Breast epithelium (tissue), 4 donors: Measurements from ENCODE around the gene TPRG1. TPM values are rescaled to one million over a fixed set of nuclear protein-coding genes. Genes with fewer than 3 reads are reported as not detected.

Experiments used
- DNase-seq, 2 donors: peaks; one replicate each; pipeline ENCODE4 v3.0.0-alpha.2; 2019; ENCODE audit warnings: low spot score in 2 of 2
- H3K27ac ChIP-seq, 2 donors: fragments of 200-600 bp; sonication (generic) in 1 of 2; one replicate each; pipeline ENCODE4 v1.5.1; 2016 to 2019; ENCODE audit warnings: mild to moderate bottlenecking in 1 of 2
- H3K27me3 ChIP-seq, 2 donors: fragments of 200-600 bp; sonication (generic) in 1 of 2; one replicate each; pipeline versions ENCODE4 v1.5.1 to v1.6.0; 2017 to 2019; ENCODE audit warnings: control low read depth in 1 of 2, mild to moderate bottlenecking in 1 of 2
- H3K36me3 ChIP-seq: fragments of 200-600 bp; one replicate; pipeline ENCODE4 v1.5.1; 2019
- H3K4me1 ChIP-seq, 2 donors: fragments of 200-600 bp; sonication (generic); one replicate each; pipeline ENCODE4 v1.5.1; 2016 to 2019; ENCODE audit warnings: control low read depth in 1 of 2
- H3K4me3 ChIP-seq, 3 donors: fragments of 200-600 bp; sonication (generic); 1 replicate in 2 of 3; 2 replicates in 1 of 3; pipeline ENCODE4 v1.5.1; 2016 to 2019; ENCODE audit warnings: mild to moderate bottlenecking in 3 of 3, moderate library complexity in 2 of 3
- H3K9me3 ChIP-seq, 2 donors: fragments of 200-600 bp; sonication (generic) in 1 of 2; one replicate each; pipeline ENCODE4 v1.5.1; 2016 to 2019; ENCODE audit warnings: control low read depth in 1 of 2
- CTCF ChIP-seq, 3 donors: fragments of 450-650 bp; IDR thresholded peaks; one replicate each; pipeline ENCODE4 v1.5.1; 2016 to 2017; ENCODE audit warnings: antibody characterized with exemption in 3 of 3, mild to moderate bottlenecking in 3 of 3, moderate library complexity in 3 of 3
- POLR2A ChIP-seq: fragments of 450-650 bp; IDR thresholded peaks from one replicate; pipeline ENCODE4 v1.6.1; 2016; ENCODE audit warnings: antibody characterized with exemption, mild to moderate bottlenecking, moderate library complexity
- POLR2AphosphoS5 ChIP-seq, 3 donors: sonication (generic); formaldehyde crosslinking; IDR thresholded peaks; one replicate each; pipeline ENCODE4 v1.6.1; 2017; ENCODE audit warnings: antibody characterized with exemption in 3 of 3
- intact Hi-C: fragments of 100-400 bp; cut with DNase I; formaldehyde crosslinking; loops from one replicate; pipeline ENCODE4 v1.15.1; 2023; ENCODE audit warnings: low total_unique reads
- total RNA-seq, 3 donors: library from RNA; depleted of rRNA; stranded (reverse); fragments of >200 nt; gene quantifications; one replicate each; pipeline ENCODE4 v1.1.0, GENCODE V29; 2016

Gene TPRG1
- total RNA-seq, 3 donors from 2014 or later: 29.2 to 65.9 (median 31.9) TPM

- TF ChIP-seq POLR2AphosphoS5 (IDR thresholded peaks at IDR 0.05) (peak in 1 of 3 donors; percentile 50), CTCF (IDR thresholded peaks at IDR 0.05) (no peak), POLR2A (no peak)
- no peaks in the 10 kb centered on the region for H3K36me3 ChIP-seq
- no peaks in the 10 kb centered on the region for H3K9me3 ChIP-seq
- DNase-seq: peak in 1 of 2 donors; percentile 42
- intact Hi-C loops: no loop called here
- H3K4me3 ChIP-seq: no peak overlapping the region
- H3K4me1 ChIP-seq: peaks cover 0 to 5% of the 10 kb centered on the region in 2 donors
- H3K27me3 ChIP-seq: no peaks in the 10 kb centered on the region
- H3K27ac ChIP-seq: peak overlapping the region; percentile 13 to 73
Measured at GRCh38 chr3:189132231-189132671, 39.5 kb upstream of the TPRG1 start.

- no peak for DNase-seq
- no peaks in the 10 kb centered on the region for H3K27me3 ChIP-seq
- no peaks in the 10 kb centered on the region for H3K36me3 ChIP-seq
- H3K4me1 ChIP-seq: peaks cover 0 to 5% of the 10 kb centered on the region in 2 donors
- TF ChIP-seq POLR2AphosphoS5 (IDR thresholded peaks at IDR 0.05) (no peak), CTCF (IDR thresholded peaks at IDR 0.05) (no peak), POLR2A (no peak)
- no peak overlapping the region for H3K4me3 ChIP-seq
- no peaks in the 10 kb centered on the region for H3K9me3 ChIP-seq
- intact Hi-C loops: no loop called here
- peak overlapping the region; percentile 13 to 73 for H3K27ac ChIP-seq
Measured at GRCh38 chr3:189132839-189133238, 38.9 kb upstream of the TPRG1 start.

- DNase-seq: no peak
- no peaks in the 10 kb centered on the region for H3K27me3 ChIP-seq
- H3K4me1 ChIP-seq: peaks cover 0 to 5% of the 10 kb centered on the region in 2 donors
- H3K9me3 ChIP-seq: no peaks in the 10 kb centered on the region
- H3K4me3 ChIP-seq: no peak overlapping the region
- TF ChIP-seq POLR2A (no peak), POLR2AphosphoS5 (IDR thresholded peaks at IDR 0.05) (no peak)
- H3K27ac ChIP-seq: no peak overlapping the region
- intact Hi-C loops: no loop called here
- no peaks in the 10 kb centered on the region for H3K36me3 ChIP-seq
Measured at GRCh38 chr3:189133768-189134167, 38.0 kb upstream of the TPRG1 start.

DNA sequence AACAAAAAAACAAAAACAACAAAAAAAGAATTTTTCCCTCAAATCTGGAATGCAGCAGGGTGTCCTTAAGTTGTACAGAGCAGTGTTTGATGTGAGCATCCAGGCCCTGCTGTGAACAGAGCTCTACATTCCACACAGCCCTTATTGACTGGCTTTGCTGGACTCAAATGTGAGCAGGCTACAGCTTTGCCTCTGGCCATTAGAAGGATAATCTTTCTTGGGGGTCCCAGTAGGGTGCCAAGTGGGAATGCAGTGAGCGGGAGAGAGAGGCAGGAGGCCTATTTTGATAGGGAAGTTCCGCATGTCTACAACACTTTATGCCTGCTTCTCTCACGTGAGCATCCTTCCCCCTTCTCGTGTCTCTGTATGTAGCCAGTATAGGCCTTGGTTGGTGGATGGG is 34.4 kb upstream of the TPRG1 start:
- Histone ChIP-seq H3K36me3 (no peaks in the 10 kb centered on the region), H3K9me3 (no peaks in the 10 kb centered on the region), H3K4me3 (no peak overlapping the region), H3K27ac (no peak overlapping the region), H3K27me3 (no peaks in the 10 kb centered on the region), H3K4me1 (no peaks in the 10 kb centered on the region)
- intact Hi-C loops: no loop called here
- no peak for TF ChIP-seq POLR2AphosphoS5 (IDR thresholded peaks at IDR 0.05)
- no peak for TF ChIP-seq CTCF (IDR thresholded peaks at IDR 0.05)
- no peak for TF ChIP-seq POLR2A
- DNase-seq: no peak

DNA sequence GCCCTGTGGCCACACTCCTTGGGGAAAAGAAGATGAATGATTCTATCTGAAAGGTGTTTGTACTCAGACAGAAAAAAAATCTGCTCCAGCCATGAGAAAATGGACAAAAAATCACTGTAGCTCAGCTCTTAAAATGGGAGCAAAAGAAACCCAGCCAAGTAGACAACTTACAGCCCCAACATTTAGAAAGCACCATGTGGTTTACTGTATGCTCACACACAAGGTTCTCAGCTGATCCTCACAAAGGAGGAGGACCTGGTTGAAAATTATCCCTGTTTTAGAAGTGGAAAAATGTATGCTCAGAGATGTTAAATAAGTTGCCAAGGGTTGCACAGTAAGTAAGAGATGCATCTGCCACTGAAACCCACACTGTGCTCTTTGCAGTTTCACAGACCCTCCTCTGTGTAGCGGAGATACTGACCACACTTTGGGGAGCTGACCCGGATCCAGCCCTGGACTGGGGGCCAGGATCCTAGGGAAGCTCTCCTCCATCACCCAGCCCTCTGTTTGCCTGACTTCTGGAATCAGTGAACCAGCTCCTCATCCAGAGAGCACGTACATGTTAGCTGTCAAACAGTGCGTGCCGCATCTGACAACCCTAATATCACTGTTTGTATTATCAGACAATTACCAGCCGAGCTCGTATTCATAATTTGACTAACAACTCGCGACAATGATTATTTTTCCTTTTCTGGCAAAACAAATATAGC is 32.7 kb upstream of the TPRG1 start:
- Histone ChIP-seq H3K27me3 (no peaks in the 10 kb centered on the region), H3K4me1 (no peaks in the 10 kb centered on the region), H3K27ac (no peak overlapping the region), H3K9me3 (no peaks in the 10 kb centered on the region), H3K36me3 (no peaks in the 10 kb centered on the region), H3K4me3 (no peak overlapping the region)
- no peak for DNase-seq
- intact Hi-C loops: no loop called here
- TF ChIP-seq CTCF (IDR thresholded peaks at IDR 0.05) (no peak), POLR2A (no peak), POLR2AphosphoS5 (IDR thresholded peaks at IDR 0.05) (no peak)
